GM12873 (cell line): ENCODE measurements around the gene SLPI.

Experiments
- TF ChIP-seq, protein P1 (sequence below): IDR thresholded peaks from 2 replicates; pipeline ENCODE4 v1.5.1; 2012; ENCODE audit warnings: low read depth, mild to moderate bottlenecking, moderate library complexity, low read length, control low read depth; ENCODE audit not compliant: insufficient read depth; ENCODE audit errors: missing control alignments

SLPI gene

DNA sequence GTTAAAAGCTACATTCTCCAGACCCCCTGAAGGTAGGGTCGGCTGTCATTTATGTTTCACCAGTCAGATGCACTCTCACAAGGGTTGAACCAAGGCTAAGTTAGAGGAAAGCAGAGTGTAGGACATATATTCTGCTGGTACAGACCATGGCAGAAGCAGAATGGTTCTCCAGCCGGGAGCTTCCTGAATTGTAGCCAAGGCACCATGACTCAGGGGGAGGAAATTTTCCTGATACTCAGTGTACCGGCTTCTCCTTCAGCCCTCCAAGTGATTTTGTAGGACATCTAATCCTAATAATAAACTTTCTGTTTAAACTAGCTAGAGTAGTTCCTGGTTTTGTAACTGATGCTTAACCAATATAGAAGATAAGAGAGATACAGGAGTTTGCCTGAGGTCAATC, 14.2 kb upstream of the SLPI start:
- TF ChIP-seq, protein P1, sequence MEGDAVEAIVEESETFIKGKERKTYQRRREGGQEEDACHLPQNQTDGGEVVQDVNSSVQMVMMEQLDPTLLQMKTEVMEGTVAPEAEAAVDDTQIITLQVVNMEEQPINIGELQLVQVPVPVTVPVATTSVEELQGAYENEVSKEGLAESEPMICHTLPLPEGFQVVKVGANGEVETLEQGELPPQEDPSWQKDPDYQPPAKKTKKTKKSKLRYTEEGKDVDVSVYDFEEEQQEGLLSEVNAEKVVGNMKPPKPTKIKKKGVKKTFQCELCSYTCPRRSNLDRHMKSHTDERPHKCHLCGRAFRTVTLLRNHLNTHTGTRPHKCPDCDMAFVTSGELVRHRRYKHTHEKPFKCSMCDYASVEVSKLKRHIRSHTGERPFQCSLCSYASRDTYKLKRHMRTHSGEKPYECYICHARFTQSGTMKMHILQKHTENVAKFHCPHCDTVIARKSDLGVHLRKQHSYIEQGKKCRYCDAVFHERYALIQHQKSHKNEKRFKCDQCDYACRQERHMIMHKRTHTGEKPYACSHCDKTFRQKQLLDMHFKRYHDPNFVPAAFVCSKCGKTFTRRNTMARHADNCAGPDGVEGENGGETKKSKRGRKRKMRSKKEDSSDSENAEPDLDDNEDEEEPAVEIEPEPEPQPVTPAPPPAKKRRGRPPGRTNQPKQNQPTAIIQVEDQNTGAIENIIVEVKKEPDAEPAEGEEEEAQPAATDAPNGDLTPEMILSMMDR, result no peak

DNA sequence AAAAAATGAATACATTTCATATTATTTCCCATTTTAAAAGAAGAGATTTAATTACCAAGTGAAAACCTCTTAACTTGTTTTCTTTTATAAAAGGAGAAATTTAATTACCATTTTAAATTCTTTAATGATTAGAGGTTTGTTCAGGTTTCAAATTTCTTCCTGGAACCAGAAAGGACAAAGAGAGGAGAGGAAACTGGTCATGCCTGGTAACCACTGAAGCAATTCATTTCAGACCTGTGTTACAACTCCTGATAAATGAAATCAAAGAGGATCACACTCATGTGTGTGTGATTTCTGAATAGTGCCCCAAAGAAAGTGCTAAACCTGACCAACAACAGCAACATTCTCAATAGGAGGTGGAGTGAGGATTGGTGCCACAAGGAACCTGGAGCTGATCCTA, 12.6 kb upstream of the SLPI start:
- TF ChIP-seq, protein P1, result no peak

DNA sequence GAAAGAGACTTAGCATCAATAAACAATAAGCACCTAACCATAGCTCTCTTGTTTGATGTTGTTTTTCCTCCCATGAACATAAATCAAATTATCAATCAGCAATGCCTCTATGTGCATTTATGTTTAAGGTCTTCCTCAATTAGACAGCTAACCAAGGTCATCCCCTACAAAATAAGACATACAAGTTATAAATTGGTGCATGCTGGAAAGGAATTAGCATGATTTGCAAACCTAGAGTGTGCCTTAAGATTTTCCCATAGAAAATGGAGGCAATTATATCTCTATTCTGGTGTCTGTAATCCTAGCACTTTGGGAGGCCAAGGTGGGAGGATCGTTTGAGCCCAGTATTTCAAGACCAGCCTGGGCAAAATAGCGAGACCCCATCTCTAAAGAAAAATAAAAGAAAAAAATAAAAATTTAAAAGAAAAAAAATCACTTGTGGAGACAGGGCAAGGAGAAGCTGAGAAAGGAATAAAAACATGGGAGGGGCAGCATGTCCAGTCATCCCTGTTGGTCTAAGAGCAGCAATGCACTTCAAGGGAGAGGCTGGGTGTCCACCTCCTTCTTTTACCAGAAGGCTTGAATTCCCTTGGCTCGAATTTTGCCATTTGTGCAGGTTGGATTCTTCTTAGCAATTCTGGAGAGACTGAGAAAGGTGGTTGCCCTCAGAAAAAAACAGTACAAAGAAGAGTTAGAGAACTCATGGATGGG, 9.3 kb upstream of the SLPI start:
- TF ChIP-seq, protein P1, result no peak

DNA sequence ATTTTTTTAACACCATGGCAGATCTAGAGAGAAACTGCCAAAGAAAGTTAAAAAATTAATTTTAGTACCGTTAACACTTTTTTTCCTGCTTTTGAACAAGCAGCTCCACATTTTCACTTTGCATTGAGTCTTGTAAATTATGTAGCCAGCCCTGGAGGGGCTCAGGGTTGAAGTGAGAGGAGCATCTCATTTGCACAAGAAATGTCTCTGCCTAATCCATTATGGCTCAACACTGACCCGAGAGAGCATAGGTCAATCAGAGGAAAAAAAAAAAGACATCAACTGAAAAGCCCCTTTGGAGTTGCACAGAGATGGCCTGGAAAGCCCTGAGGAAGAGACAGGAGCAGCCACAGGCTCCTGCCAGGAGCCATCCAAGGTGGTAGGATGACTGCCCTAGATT, 4.3 kb upstream of the SLPI start:
- TF ChIP-seq, protein P1, result no peak

DNA sequence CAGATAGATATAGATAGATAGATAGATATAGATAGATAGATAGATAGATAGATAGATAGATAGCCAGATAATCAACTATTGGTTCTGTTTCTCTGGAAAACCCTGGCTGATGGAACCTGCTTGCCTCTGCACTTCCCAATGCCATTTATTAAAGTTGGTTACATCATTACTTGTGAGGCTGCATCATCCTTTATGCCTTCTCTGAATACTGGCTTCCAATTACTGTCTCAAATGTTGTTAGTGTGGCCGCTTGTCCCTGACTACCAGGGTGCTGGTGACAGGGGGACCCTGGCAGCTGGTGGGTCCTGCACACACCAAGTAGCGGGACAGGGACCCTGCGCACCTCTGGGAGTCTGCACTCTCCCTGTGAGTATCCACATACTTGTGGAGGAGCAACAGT, 3.9 kb upstream of the SLPI start:
- TF ChIP-seq, protein P1, result no peak

DNA sequence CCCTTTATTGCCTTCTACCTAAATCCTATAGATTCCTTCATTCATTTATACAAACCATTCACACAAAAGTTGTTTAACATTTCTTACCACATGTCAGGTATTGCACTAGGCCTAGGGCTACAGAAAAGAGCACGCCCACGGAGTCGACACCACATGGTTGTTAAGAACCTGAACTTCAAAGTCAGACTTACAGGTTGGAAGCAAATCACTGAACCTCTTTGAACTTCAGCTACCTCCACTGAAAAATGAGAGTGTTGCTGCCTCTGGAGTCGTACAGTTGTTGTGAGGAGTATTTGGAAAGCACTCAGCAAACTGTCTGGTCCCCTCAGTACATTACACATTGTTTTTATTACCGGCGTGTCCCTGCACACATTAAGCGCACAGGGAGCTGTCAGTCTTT, 3.3 kb upstream of the SLPI start:
- TF ChIP-seq, protein P1, result no peak

DNA sequence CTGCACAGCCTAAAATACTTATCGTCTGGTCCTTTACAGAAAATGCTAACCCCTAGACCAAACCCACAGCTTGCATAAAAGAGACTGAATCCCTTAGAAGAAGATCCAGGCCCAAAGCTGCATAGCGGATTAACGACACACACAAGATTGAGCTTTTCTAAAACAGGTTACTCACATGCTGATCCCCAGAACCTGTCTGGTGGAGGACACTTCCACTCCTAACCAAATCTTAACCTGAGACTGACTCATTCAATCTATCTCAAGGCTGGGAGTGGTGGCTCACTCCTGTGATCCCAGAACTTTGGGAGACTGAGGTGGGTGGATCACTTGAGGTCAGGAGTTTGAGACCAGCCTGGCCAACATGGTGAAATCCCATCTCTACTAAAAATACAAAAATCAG, 2.8 kb upstream of the SLPI start:
- TF ChIP-seq, protein P1, result no peak
